Activated CD8-positive, alpha-beta memory T cell treated with anti-CD3 and anti-CD28 coated beads, Interleukin-2, amount 50 U/mL, for 1 hour (primary cell): ENCODE data around the gene PCP2.
A peak's percentile ranks its signal among the peaks of the same experiment; 100 is the strongest.
"Not testable (repeated sequence)": the region's sequence is repeated elsewhere in the genome, so short reads cannot be mapped to it uniquely, and the experiment has no call there.

ENCODE experiments used
- DNase-seq: peaks from one replicate; pipeline ENCODE4 v3.0.0-alpha.2; 2020; ENCODE audit errors: extremely low read depth

PCP2 gene

DNA sequence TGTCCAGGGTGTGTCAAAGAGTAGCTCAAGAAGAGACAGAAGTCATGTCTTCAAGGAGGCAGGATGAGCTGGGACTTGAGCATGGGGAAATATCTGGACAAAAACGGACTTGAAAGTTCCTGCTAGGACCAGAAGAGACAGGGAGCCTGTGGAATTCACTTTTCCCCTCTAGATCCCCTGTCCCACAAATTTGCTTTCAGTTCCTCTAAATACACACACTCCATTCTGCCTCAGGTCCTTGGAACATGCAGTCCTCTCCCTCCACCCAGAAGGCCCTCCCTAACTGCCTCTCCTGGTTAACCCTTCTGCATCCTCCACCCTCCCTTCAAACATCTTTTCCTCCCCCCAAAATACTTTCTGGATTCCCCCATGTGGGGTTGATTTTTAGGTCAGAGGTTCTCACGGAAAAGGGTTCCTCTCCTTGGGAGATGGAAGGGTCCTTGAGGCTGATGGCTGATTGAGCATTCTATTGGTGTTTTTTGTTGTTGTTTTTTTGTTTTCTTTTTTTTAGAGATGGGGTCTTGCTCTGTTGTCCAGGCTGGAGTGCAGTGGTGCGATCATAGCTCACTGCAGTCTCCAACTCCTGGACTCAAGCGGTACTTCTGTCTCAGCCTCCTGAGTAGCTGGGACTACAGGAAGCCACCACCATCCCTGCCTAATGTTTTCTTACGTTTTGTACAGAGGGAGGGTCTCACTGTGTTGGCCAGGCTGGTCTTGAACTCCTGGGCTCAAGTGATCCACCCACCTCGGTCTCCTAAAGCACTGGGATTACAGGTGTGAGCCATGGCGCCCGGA lies 28.4 kb upstream of the PCP2 start:
- DNase-seq, result no peak

DNA sequence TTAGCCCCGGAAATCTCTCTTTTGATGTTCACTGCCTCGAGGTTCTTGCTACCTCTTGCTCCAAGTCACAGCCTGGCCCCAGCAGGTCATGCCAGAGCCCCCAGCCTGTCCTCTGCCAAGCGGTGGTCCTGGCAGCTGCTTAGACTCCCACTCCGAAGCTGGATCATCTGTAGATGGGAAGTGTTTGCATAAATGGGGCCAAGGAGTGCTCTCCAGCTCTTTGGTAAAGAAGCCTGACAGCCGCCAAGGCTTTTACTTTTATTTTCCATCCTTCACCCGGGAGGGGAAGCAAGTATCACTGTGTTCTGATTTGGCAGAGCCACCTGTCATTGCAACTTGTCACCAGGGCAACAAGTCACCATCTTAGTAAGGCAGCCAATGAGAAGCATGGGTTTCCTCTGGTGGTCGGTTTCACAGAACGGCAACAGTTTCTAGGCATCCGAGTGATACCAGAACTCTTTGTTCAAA lies 24.7 kb upstream of the PCP2 start:
- no peak for DNase-seq

GRCh38 chr19:7657131-7657751 lies 23.7 kb upstream of the PCP2 start:
- no peak for DNase-seq

DNA sequence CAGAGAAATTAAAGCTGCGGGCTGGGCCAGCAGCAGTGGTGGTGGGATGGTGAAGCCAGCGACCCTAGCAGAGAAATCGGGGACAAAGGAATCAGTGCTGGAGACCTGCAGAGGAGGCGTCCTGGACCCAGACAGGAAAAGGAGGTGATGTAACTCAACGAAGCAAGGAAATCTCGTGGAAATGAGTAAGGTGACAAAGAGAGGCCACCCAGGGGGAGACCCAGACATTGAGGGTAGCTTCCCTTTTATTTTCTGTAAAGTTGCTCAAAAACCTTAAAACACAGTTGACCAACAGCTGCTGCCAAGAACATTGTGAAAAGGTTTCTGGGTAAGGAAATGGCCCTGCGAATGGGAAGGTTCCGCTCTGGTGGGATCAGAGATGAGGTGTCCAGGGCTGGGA lies 22.1 kb upstream of the PCP2 start:
- no peak for DNase-seq

GRCh38 chr19:7654401-7654800 lies 20.9 kb upstream of the PCP2 start:
- DNase-seq, result no peak

GRCh38 chr19:7652061-7652641 lies 18.6 kb upstream of the PCP2 start:
- DNase-seq, result peak; percentile 50

GRCh38 chr19:7650148-7650547 lies 16.6 kb upstream of the PCP2 start:
- DNase-seq, result no peak

DNA sequence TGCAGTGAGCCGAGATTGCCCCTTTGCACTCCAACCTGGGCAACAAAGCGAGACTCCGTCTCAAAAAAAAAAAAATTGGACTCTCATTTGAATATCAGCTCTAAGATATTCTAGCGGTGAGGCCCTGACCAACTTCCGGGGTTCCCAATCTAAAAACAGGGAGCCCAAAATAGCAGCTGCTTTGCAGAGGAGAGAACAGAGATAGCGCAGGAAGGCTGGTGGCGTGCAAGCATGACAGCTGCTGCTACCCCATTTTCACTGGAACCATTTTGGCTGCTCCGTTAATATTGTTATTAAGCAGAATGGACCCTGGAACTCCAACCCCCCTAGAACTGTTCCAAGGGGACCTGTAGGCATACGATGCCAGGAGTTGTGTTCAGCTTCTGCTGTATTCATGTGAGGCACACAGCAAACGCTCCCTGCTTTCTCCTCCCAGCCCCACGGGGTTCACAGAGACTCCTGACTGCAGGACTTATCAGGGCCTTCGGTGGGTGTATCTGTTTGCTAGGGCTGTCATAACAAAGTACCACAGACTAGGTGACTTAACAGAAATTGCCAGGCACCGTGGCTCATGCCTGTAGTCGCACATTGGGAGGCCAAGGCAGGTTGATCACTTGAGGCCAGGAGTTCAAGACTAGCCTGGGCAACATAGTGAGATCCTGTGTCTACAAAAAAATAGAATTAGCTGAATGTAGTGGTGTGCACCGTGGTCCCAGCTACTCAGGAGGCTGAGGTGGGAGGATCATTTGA lies 14.9 kb upstream of the PCP2 start:
- no peak for DNase-seq

- no peak for DNase-seq
These were observed 13.6 kb upstream of the PCP2 start for GRCh38 chr19:7647156-7647555.

DNA sequence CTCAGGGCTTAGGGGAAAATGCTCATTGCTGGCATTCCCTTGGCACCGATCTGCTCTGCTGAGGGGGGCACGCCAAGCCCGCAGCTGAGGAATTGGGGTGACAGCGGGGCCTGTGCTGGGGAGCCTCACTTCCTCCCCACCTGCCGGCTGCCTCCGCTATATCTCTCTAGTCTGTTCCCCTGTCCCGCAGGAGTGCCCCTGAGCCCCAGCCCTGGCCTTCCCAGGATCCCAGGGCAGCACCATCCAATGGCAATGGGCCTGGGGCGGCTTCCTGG lies 12.8 kb upstream of the PCP2 start:
- no peak for DNase-seq

GRCh38 chr19:7645656-7646425 lies 12.3 kb upstream of the PCP2 start:
- DNase-seq, result no peak

DNA sequence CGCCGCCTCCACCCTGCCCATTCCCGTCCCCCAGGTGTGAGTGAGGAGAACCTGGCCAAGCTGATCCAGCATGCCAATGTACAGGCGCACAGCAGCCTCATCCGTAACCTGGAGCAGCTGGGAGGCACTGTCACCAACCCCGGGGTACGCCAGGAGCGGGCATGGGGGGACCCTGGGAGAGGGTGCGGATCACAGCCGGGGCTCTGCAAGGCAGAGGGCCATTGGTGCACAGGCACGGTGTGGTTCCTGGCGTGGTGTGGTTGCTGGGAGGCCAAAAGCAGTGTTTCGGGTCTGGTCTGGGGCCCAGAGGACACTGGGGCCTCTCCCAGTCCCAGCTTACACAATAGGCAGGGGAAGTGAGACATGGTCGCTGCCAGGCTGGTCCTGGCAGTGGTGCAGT lies 11.6 kb upstream of the PCP2 start:
- no peak for DNase-seq

GRCh38 chr19:7644550-7644877 lies 11.0 kb upstream of the PCP2 start:
- DNase-seq, result no peak

DNA sequence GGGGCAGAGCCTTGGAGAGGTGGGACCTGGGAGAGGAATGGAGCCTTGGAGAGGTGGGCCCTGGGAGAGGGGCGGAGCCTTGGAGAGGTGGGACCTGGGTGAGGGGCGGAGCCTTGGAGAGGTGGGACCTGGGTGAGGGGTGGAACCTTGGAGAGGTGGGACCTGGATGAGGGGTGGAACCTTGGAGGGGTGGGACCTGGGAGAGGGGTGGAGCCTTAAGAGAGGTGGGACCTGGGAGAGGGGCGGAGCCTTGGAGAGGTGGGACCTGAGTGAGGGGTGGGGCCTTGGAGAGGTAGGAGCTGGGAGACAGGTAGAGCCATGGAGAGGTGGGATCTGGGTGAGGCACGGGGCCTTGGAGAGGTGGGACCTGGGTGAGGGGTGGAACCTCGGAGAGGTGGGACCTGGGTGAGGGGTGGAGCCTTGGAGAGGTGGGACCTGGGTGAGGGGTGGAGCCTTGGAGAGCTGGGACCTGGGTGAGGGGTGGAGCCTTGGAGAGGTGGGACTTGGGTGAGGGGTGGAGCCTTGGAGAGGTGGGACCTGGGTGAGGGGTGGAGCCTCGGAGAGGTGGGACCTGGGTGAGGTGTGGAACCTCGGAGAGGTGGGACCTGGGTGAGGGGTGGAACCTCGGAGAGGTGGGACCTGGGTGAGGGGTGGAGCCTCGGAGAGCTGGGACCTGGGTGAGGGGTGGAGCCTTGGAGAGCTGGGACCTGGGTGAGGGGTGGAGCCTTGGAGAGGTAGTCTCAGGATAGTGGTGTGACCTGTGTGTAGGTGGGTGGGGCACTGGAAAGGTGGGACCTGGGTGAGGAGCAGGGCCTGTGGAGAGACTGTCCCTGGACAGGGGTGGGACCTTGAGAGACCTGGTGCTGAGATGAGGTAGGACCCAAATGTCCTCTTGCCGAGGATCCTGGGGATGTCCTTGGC lies 10.4 kb upstream of the PCP2 start:
- not testable (repeated sequence) for DNase-seq

GRCh38 chr19:7643031-7643415 lies 9.5 kb upstream of the PCP2 start:
- DNase-seq, result no peak

- no peak for DNase-seq
These were observed 8.9 kb upstream of the PCP2 start for GRCh38 chr19:7642295-7643030.

DNA sequence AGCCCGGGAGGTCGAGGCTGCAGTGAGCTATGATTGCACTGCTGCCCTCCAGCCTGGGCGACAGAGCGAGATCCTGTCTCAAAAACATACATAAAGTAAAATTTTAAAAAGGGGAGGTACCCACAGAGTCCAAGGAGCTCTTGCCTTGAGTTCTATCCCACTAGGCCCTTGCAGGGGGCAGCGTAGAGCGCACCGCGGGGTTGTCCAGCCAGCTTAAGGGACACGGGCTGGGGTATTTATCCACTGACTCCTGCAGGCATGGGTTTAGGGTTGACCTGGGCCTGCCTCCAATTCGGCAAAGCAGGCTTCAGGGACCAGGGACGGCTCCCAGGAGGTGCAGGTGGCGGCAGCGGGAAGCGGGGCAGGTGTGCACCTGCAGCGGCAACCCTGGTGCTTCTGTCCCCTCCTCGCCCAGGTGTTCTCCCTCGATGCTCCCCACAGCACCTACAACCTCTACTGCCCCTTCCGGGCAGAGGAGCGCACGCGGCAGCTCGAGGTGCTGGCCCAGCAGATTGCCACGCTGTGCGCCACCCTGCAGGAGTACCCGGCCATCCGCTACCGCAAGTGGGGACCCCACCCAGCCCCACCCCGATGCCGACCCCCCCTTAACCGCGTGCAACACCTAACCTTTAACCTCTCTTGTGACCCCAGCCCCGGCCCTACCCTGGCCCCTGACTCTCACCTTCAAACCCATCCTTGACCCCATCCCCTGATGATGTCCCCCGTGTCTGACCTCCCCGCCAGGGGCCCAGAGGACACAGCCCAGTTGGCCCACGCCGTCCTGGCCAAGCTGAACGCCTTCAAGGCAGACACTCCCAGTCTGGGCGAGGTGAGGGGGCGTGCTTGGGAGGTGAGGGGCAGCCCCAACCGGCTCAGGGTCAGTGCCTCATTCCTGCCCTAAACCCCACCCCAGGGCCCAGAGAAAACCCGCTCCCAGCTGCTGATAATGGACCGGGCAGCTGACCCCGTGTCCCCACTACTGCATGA lies 8.1 kb upstream of the PCP2 start:
- no peak for DNase-seq

DNA sequence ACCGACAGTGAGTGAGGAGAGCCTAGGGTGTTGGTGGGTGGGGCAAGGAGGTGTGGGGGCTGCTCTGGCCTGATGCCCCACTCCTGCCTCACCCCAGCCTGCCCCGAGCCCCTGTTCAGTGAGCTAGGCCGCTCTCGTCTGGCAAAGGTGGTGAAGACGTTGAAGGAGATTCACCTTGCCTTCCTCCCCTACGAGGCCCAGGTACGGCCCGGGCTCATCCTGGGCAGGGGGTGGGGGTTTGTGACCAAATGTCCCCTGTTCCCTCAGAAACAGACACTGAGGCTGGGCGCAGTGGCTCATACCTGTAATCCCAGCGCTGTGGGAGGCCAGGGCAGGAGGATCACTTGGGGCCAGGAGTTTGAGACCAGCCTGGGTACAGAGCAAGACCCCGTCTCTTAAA lies 7.3 kb upstream of the PCP2 start:
- no peak for DNase-seq

GRCh38 chr19:7639863-7640348 lies 6.4 kb upstream of the PCP2 start:
- DNase-seq, result no peak
